CD14-positive monocyte (primary cell): ENCODE data around the gene TRIM33. TPM values are rescaled to one million over a fixed set of nuclear protein-coding genes. Genes with fewer than 3 reads are reported as not detected.

Experiments used
- DNase-seq, 3 donors: peaks; one replicate each; pipeline ENCODE4 v3.0.0-alpha.2; 2011 to 2022
- H2AFZ ChIP-seq: 2 replicates; pipeline ENCODE4 v1.6.0; 2012; ENCODE audit warnings: mild to moderate bottlenecking, low read depth, low read length, inconsistent platforms; ENCODE audit not compliant: insufficient read depth, poor library complexity, severe bottlenecking
- H3K27ac ChIP-seq, 2 donors: 1 replicate in 1 of 2; 2 replicates in 1 of 2; pipeline ENCODE4 v1.5.1; 2012 to 2013; ENCODE audit warnings: low read length in 2 of 2, control low read depth in 1 of 2, inconsistent platforms in 1 of 2, low read depth in 1 of 2, mild to moderate bottlenecking in 1 of 2
- H3K27me3 ChIP-seq, 2 donors: one replicate each; pipeline versions ENCODE4 v1.6.0 to v1.6.1; 2011 to 2013; ENCODE audit warnings: low read length in 2 of 2; ENCODE audit not compliant: control insufficient read depth in 2 of 2, insufficient read depth in 2 of 2
- H3K36me3 ChIP-seq, 2 donors: replicated peaks in 1 of 2; 1 replicate in 1 of 2; 2 replicates in 1 of 2; pipeline versions ENCODE4 v1.5.1 to v1.6.1; 2012 to 2013; ENCODE audit warnings: low read length in 2 of 2, control low read depth in 1 of 2, inconsistent platforms in 1 of 2, mild to moderate bottlenecking in 1 of 2; ENCODE audit not compliant: insufficient read depth in 2 of 2, control insufficient read depth in 1 of 2
- H3K4me1 ChIP-seq, 2 donors: 1 replicate in 1 of 2; 2 replicates in 1 of 2; pipeline versions ENCODE4 v1.5.1 to v1.6.1; 2012 to 2013; ENCODE audit warnings: low read length in 2 of 2, control low read depth in 1 of 2, inconsistent platforms in 1 of 2, mild to moderate bottlenecking in 1 of 2, moderate library complexity in 1 of 2; ENCODE audit not compliant: insufficient read depth in 2 of 2, control insufficient read depth in 1 of 2
- H3K4me2 ChIP-seq: replicated peaks from 2 replicates; pipeline ENCODE3; 2012; ENCODE audit warnings: low read length, moderate library complexity, mild to moderate bottlenecking; ENCODE audit not compliant: poor library complexity, severe bottlenecking; ENCODE audit errors: extremely low read depth
- H3K4me3 ChIP-seq, 3 experiments: fragments of 200-600 bp in 1 of 3; sonication (generic) in 1 of 3; replicated peaks in 1 of 3; 1 replicate in 2 of 3; 2 replicates in 1 of 3; pipeline ENCODE4 v1.5.1; 2011 to 2013; ENCODE audit warnings: low read length in 3 of 3, mild to moderate bottlenecking in 3 of 3, control low read depth in 2 of 3, low read depth in 2 of 3, inconsistent platforms in 1 of 3, moderate library complexity in 1 of 3
- H3K79me2 ChIP-seq: 2 replicates; pipeline ENCODE4 v1.6.0; 2012; ENCODE audit warnings: mild to moderate bottlenecking, control low read depth, inconsistent platforms, low read length, moderate library complexity; ENCODE audit not compliant: insufficient read depth
- H3K9ac ChIP-seq: 2 replicates; pipeline ENCODE4 v1.6.0; 2017; ENCODE audit warnings: low read length, mild to moderate bottlenecking; ENCODE audit not compliant: insufficient read depth, poor library complexity, severe bottlenecking
- H3K9me3 ChIP-seq, 2 donors: replicated peaks in 1 of 2; 1 replicate in 1 of 2; 2 replicates in 1 of 2; pipeline versions ENCODE4 v1.5.1 to v1.6.1; 2012 to 2013; ENCODE audit warnings: low read length in 2 of 2, control low read depth in 1 of 2; ENCODE audit not compliant: control insufficient read depth in 1 of 2, insufficient read depth in 1 of 2
- H4K20me1 ChIP-seq: 2 replicates; pipeline ENCODE4 v1.6.0; 2012; ENCODE audit warnings: mild to moderate bottlenecking, low read length, control low read depth, moderate library complexity; ENCODE audit not compliant: insufficient read depth
- H3K27ac Mint-ChIP-seq, 7 donors: one replicate each; pipeline ENCODE4 v1.8.0; 2020; ENCODE audit warnings: mild to moderate bottlenecking in 7 of 7, mixed read lengths in 7 of 7, moderate library complexity in 6 of 7, inconsistent platforms in 2 of 7
- H3K27me3 Mint-ChIP-seq, 3 donors: one replicate each; pipeline ENCODE4 v1.8.0; 2021 to 2022; ENCODE audit warnings: low read depth in 3 of 3, mild to moderate bottlenecking in 3 of 3, mixed read lengths in 3 of 3, moderate library complexity in 3 of 3, inconsistent platforms in 1 of 3
- H3K36me3 Mint-ChIP-seq, 2 donors: one replicate each; pipeline ENCODE4 v1.8.0; 2020; ENCODE audit warnings: mixed read lengths in 2 of 2, inconsistent platforms in 1 of 2, mild to moderate bottlenecking in 1 of 2
- H3K4me1 Mint-ChIP-seq: one replicate; pipeline ENCODE4 v1.8.0; 2020; ENCODE audit warnings: mild to moderate bottlenecking, mixed read lengths
- H3K4me3 Mint-ChIP-seq, 2 donors: one replicate each; pipeline ENCODE4 v1.8.0; 2020; ENCODE audit warnings: mild to moderate bottlenecking in 2 of 2, mixed read lengths in 2 of 2, moderate library complexity in 1 of 2
- H3K9me3 Mint-ChIP-seq, 7 donors: one replicate each; pipeline ENCODE4 v1.8.0; 2020 to 2022; ENCODE audit warnings: mixed read lengths in 7 of 7, mild to moderate bottlenecking in 6 of 7, moderate library complexity in 6 of 7, inconsistent platforms in 2 of 7
- CTCF ChIP-seq: fragments of 200-600 bp; IDR thresholded peaks from one replicate; pipeline ENCODE4 v1.8.0; 2022; ENCODE audit warnings: antibody characterized with exemption, mild to moderate bottlenecking
- WGBS: methylation state at CpG from one replicate; pipeline ENCODE4 v1.1.5; 2013; ENCODE audit warnings: missing lambda C conversion rate; ENCODE audit not compliant: insufficient coverage; 5-methylcytosine and 5-hydroxymethylcytosine counted together
- intact Hi-C, 2 donors: fragments of 100-400 bp; cut with micrococcal nuclease; formaldehyde crosslinking; loops; one replicate each; pipeline versions ENCODE4 v1.15.0 to v1.15.1; 2023
- polyA plus RNA-seq, 3 donors: library from polyadenylated mRNA; depleted of rRNA in 1 of 3; unstranded in 2 of 3; stranded (reverse) in 1 of 3; fragments of 300-500 nt in 2 of 3; fragments of >200 nt in 1 of 3; fragmentation: Illumina TruSeq in 2 of 3; gene quantifications; 1 replicate in 2 of 3; 2 replicates in 1 of 3; pipeline ENCODE4 v1.2.3, GENCODE V29; 2012 to 2021

Gene TRIM33
- polyA plus RNA-seq, 3 donors: 11.8 to 16.5 (median 13.7) TPM

- Mint-ChIP-seq H3K4me1 (peaks cover 34% of the 10 kb centered on the region), H3K27me3 (no peaks in the 10 kb centered on the region), H3K27ac (peak overlapping the region in 2 of 7 donors; percentile 38 to 55), H3K9me3 (peaks cover 0 to 8% (median 3%) of the 10 kb centered on the region in 7 donors), H3K36me3 (peaks cover 11 to 15% of the 10 kb centered on the region in 2 donors), H3K4me3 (no peak overlapping the region)
- peaks cover 99% of the 10 kb centered on the region for H3K79me2 ChIP-seq
- intact Hi-C loops: no loop called here
- no peak overlapping the region for H3K4me3 ChIP-seq
- WGBS: 91% methylated on average over 3 of the region's 6 CpGs
- H3K9me3 ChIP-seq: peaks cover 0 to 7% of the 10 kb centered on the region in 2 donors
- H3K9ac ChIP-seq: no peak overlapping the region
- H3K27ac ChIP-seq: peak overlapping the region in 1 of 2 donors; percentile 53
- TF ChIP-seq CTCF: no peak
- no peaks in the 10 kb centered on the region for H3K27me3 ChIP-seq
- DNase-seq: no peak
- H4K20me1 ChIP-seq: peaks cover 91% of the 10 kb centered on the region
- peaks cover 12 to 16% of the 10 kb centered on the region in 2 donors for H3K4me1 ChIP-seq
- peaks cover 0 to 4% of the 10 kb centered on the region in 2 donors for H3K36me3 ChIP-seq
- H3K4me2 ChIP-seq: no peak overlapping the region
- no peak overlapping the region for H2AFZ ChIP-seq
Measured at GRCh38 chr1:114468710-114469468, 42.1 kb downstream of the TRIM33 start.

GRCh38 chr1:114468047-114468446 lies 43.0 kb downstream of the TRIM33 start:
- Mint-ChIP-seq H3K4me1 (peaks cover 28% of the 10 kb centered on the region), H3K27me3 (no peaks in the 10 kb centered on the region), H3K27ac (peak overlapping the region in 6 of 7 donors; percentile 35 to 83 (median 68)), H3K36me3 (peaks cover 11 to 16% of the 10 kb centered on the region in 2 donors), H3K9me3 (peaks cover 0 to 3% (median 0%) of the 10 kb centered on the region in 7 donors), H3K4me3 (no peak overlapping the region)
- no peaks in the 10 kb centered on the region for H3K27me3 ChIP-seq
- peaks cover 12 to 16% of the 10 kb centered on the region in 2 donors for H3K4me1 ChIP-seq
- no peak for DNase-seq
- H3K36me3 ChIP-seq: peaks cover 3 to 12% of the 10 kb centered on the region in 2 donors
- no peak overlapping the region for H3K4me3 ChIP-seq
- no peak overlapping the region for H3K9ac ChIP-seq
- H2AFZ ChIP-seq: no peak overlapping the region
- H3K27ac ChIP-seq: peak overlapping the region in 1 of 2 donors; percentile 53
- no CpG with 5 or more reads among the region's 3 CpGs for WGBS
- H3K79me2 ChIP-seq: peaks cover 96% of the 10 kb centered on the region
- intact Hi-C loops: no loop called here
- no peak for TF ChIP-seq CTCF
- peaks cover 87% of the 10 kb centered on the region for H4K20me1 ChIP-seq
- H3K9me3 ChIP-seq: no peaks in the 10 kb centered on the region
- no peak overlapping the region for H3K4me2 ChIP-seq
